ENCODE results near the gene FBXL22. TPM values are rescaled to one million over a fixed set of nuclear protein-coding genes. Genes with fewer than 3 reads are reported as not detected.

Gene FBXL22
- polyA plus RNA-seq, 1 experiment = 1.3 TPM

DNA sequence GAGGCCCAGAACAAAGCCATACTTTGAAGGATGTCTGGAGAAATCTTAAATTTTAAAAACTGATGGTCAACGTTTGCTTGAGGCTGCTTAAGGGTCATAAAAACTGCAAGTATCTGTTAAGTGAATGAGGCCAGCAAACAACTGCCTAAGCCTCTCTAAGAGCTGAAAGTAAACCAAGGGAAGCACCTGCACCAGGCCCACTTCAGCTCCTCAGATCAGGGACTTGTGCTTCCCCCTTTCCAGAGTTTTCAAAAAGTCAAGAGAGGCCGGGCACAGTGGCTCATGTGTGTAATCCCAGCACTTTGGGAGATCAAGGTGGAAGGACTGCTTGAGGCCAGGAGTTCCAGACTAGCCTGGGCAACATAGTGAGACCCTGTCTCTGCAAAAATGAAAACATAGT lies 9.1 kb downstream of the FBXL22 start:
- POLR2A ChIA-PET = no interaction called here
- DNase-seq (ENCODE audit: low read depth, low spot score) = no peak
- TF ChIP-seq, protein P1, sequence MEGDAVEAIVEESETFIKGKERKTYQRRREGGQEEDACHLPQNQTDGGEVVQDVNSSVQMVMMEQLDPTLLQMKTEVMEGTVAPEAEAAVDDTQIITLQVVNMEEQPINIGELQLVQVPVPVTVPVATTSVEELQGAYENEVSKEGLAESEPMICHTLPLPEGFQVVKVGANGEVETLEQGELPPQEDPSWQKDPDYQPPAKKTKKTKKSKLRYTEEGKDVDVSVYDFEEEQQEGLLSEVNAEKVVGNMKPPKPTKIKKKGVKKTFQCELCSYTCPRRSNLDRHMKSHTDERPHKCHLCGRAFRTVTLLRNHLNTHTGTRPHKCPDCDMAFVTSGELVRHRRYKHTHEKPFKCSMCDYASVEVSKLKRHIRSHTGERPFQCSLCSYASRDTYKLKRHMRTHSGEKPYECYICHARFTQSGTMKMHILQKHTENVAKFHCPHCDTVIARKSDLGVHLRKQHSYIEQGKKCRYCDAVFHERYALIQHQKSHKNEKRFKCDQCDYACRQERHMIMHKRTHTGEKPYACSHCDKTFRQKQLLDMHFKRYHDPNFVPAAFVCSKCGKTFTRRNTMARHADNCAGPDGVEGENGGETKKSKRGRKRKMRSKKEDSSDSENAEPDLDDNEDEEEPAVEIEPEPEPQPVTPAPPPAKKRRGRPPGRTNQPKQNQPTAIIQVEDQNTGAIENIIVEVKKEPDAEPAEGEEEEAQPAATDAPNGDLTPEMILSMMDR (IDR thresholded peaks at IDR 0.05; ENCODE audit: low read depth, low read length) = no peak
- Histone ChIP-seq H3K4me3 (ENCODE audit: low read depth, low read length) (no peak overlapping the region), H3K27ac (ENCODE audit: low read depth, low read length) (no peak overlapping the region), H3K9me3 (ENCODE audit: control insufficient read depth, insufficient read depth, low read length) (no peaks in the 10 kb centered on the region; the same call in 1 of the 2 replicates), H3K27me3 (ENCODE audit: control insufficient read depth, insufficient read depth, low read length) (no peaks in the 10 kb centered on the region)
- CTCF ChIA-PET = no interaction called here

DNA sequence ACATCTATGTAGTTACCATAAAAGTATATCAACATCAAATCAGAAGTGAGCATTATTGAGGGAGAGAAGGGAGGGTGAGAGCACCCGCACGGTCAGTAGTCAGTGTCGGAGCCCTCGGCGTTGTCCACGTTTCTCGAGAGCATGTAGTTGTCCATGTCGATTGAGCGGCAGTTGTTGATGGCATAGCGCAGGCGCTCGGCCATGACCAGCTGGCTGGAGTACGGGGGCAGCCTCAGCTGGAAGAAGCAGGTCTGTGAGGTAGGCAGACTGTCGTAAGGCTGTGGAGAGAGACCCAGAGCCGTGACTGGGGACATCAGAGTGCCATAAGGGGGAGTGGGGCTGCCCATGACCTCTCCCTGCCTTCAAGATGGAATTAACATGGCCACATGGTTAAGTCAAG lies 11.8 kb downstream of the FBXL22 start:
- Histone ChIP-seq H3K27ac (ENCODE audit: low read depth, low read length) (no peak overlapping the region), H3K9me3 (ENCODE audit: control insufficient read depth, insufficient read depth, low read length) (no peaks in the 10 kb centered on the region), H3K4me3 (ENCODE audit: low read depth, low read length) (no peak overlapping the region), H3K27me3 (ENCODE audit: control insufficient read depth, insufficient read depth, low read length) (no peaks in the 10 kb centered on the region)
- CTCF ChIA-PET = interaction anchor here (0.5 to 3.1 kb wide), 10 partner anchors 7 to 460 kb away, joined by 3 to 51 read pairs (median 4); no protein-coding TSS in a partner anchor
- POLR2A ChIA-PET = no interaction called here
- no peak for DNase-seq (ENCODE audit: low read depth, low spot score)
- TF ChIP-seq, protein P1 (IDR thresholded peaks at IDR 0.05; ENCODE audit: low read depth, low read length) = no peak

DNA sequence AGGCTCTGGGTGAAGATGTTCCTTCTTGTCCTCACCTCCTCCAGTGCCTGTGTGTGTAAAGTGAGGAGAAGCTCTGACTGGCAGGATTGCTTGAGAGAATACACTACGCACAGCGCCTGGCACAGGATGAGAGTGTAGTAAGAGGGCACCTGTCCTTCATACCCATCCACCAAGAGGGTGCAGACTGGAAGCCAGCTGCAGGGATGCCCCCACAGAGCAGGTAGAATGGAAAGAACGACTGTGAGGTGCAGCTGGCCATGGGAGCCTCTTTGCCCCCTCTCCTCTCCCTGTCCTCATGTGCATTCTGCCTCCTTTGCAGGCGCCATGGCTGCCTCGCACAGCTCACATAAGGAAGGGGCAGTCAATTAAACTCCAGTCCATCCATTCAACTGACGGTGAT lies 12.3 kb downstream of the FBXL22 start:
- no peak for DNase-seq (ENCODE audit: low read depth, low spot score)
- ChIA-PET POLR2A (interaction anchor here (0.7 kb wide), 1 partner anchor 484 kb away, joined by 3 read pairs; the partner anchor contains the start of gene CIAO2A), CTCF (interaction anchor here (0.5 to 3.1 kb wide), 41 partner anchors 8 to 545 kb away, joined by 3 to 51 read pairs (median 4); no protein-coding TSS in a partner anchor)
- Histone ChIP-seq H3K27ac (ENCODE audit: low read depth, low read length) (no peak overlapping the region), H3K9me3 (ENCODE audit: control insufficient read depth, insufficient read depth, low read length) (no peaks in the 10 kb centered on the region), H3K4me3 (ENCODE audit: low read depth, low read length) (no peak overlapping the region), H3K27me3 (ENCODE audit: control insufficient read depth, insufficient read depth, low read length) (no peaks in the 10 kb centered on the region)
- TF ChIP-seq, protein P1 (IDR thresholded peaks at IDR 0.05; ENCODE audit: low read depth, low read length) = no peak

DNA sequence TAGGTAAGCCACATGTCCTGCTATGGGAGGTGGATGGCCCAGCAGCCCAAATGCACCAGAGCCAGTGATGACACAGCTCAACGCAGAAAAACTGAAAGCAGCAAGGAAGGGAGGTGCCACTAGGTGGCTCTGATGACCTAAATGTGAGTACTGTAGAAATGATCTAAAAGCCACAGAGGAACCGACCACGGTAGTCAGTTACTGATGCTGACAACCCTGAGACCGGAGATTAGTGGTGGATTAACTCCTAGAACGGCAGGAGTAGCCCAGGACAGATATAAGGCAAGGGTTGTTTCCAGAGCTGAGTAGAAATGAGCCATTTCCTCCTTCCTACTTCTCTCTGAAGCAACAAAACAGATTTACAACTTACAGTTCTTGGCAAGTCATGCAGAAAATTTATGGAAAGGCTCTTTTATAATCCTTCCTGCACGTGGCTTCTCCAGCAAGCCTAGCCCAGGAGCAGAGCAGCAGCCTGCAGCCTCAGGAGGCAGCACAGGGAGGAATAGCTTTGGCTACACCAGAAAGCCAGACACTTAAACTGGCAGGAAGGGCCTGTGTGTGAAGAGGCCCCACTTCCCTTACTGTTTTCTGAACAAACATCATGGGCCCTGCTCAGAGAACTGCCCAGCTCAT lies 13.1 kb downstream of the FBXL22 start:
- no peaks in the 10 kb centered on the region for H3K9me3 ChIP-seq (ENCODE audit: control insufficient read depth, insufficient read depth, low read length)
- ChIA-PET POLR2A (interaction anchor here (0.7 kb wide), 2 partner anchors 33 to 483 kb away, joined by 3 to 5 read pairs; partner anchors contain the start of gene CIAO2A), CTCF (interaction anchor here (0.5 to 3.1 kb wide), 45 partner anchors 8 to 544 kb away, joined by 3 to 51 read pairs (median 4); partner anchors contain the start of gene FBXL22)
- peak overlapping the region; percentile 66 for H3K27ac ChIP-seq (ENCODE audit: low read depth, low read length)
- peak; percentile 42 for DNase-seq (ENCODE audit: low read depth, low spot score)
- TF ChIP-seq, protein P1 (IDR thresholded peaks at IDR 0.05; ENCODE audit: low read depth, low read length) = peak; percentile 84
- H3K27me3 ChIP-seq (ENCODE audit: control insufficient read depth, insufficient read depth, low read length) = no peaks in the 10 kb centered on the region
- no peak overlapping the region for H3K4me3 ChIP-seq (ENCODE audit: low read depth, low read length)

DNA sequence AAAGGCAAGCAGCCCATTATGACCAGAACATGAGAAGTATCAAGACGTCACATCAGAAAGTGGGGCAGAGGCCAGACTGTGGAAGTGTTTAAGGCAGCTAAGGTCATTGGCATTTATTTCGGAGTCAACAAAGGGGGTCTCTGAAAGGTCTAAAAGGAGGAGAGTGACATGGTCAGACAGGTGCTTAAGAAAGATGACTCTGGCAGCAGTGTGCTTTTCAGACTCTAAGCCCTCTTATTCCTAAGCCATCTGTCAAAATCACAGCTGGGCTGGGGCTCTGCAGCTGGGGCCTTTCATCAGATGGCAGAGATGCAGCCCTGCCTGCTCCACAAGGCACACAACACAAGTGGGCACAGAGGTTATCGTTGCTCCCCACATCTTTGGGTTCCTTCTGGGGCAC lies 14.0 kb downstream of the FBXL22 start:
- Histone ChIP-seq H3K9me3 (ENCODE audit: control insufficient read depth, insufficient read depth, low read length) (no peaks in the 10 kb centered on the region), H3K27ac (ENCODE audit: low read depth, low read length) (no peak overlapping the region), H3K4me3 (ENCODE audit: low read depth, low read length) (no peak overlapping the region), H3K27me3 (ENCODE audit: control insufficient read depth, insufficient read depth, low read length) (no peaks in the 10 kb centered on the region)
- no peak for DNase-seq (ENCODE audit: low read depth, low spot score)
- ChIA-PET CTCF (interaction anchor here (0.5 to 3.1 kb wide), 9 partner anchors 9 to 542 kb away, joined by 3 to 51 read pairs (median 8); no protein-coding TSS in a partner anchor), POLR2A (no interaction called here)
- TF ChIP-seq, protein P1 (IDR thresholded peaks at IDR 0.05; ENCODE audit: low read depth, low read length) = no peak

Data from AG04450 (cell line).